HepG2 (cell line): Measurements from ENCODE around the gene RBBP6. TPM values are rescaled to one million over a fixed set of nuclear protein-coding genes. Genes with fewer than 3 reads are reported as not detected.

Source experiments
- ARNT2 ChIP-seq: sonication (generic); formaldehyde crosslinking; IDR thresholded peaks from 2 replicates; pipeline ENCODE4 v1.8.0; 2022; ENCODE audit warnings: mild to moderate bottlenecking, low read depth, missing genetic modification reagents, moderate library complexity
- DPF2 ChIP-seq: sonication (generic); formaldehyde crosslinking; IDR thresholded peaks from 2 replicates; pipeline ENCODE4 v1.4.0; 2020; ENCODE audit warnings: mild to moderate bottlenecking, low read depth, missing genetic modification reagents, borderline replicate concordance
- FIP1L1 ChIP-seq: fragments of 200-400 bp; formaldehyde crosslinking; IDR thresholded peaks from 2 replicates; pipeline ENCODE4 v1.6.1; 2018; ENCODE audit warnings: low read depth, mild to moderate bottlenecking, low read length, moderate library complexity, borderline replicate concordance; ENCODE audit not compliant: insufficient read depth
- FOXK2 ChIP-seq: fragments of 450-650 bp; IDR thresholded peaks from 2 replicates; pipeline ENCODE4 v1.6.1; 2016
- KDM5B ChIP-seq: sonication (generic); formaldehyde crosslinking; IDR thresholded peaks from 2 replicates; pipeline ENCODE4 v1.4.0; 2020; ENCODE audit warnings: missing genetic modification reagents, mild to moderate bottlenecking, borderline replicate concordance
- MAF1 ChIP-seq: sonication (generic); formaldehyde crosslinking; IDR thresholded peaks from 2 replicates; pipeline ENCODE4 v1.5.0; 2020; ENCODE audit warnings: missing genetic modification reagents, borderline replicate concordance
- PLRG1 ChIP-seq: fragments of 450-650 bp; conservative IDR thresholded peaks from 2 replicates; pipeline ENCODE4 v1.6.1; 2016
- SIX4 ChIP-seq: sonication (generic); formaldehyde crosslinking; IDR thresholded peaks from 2 replicates; pipeline ENCODE4 v1.4.0; 2020; ENCODE audit warnings: missing genetic modification reagents
- TSC22D2 ChIP-seq: sonication (generic); formaldehyde crosslinking; IDR thresholded peaks from 2 replicates; pipeline ENCODE4 v1.5.1; 2020; ENCODE audit warnings: missing genetic modification reagents, mild to moderate bottlenecking, borderline replicate concordance
- ZBTB42 ChIP-seq: sonication (generic); formaldehyde crosslinking; IDR thresholded peaks from 2 replicates; pipeline ENCODE4 v1.5.0; 2020; ENCODE audit warnings: mild to moderate bottlenecking, missing genetic modification reagents
- ZBTB8A ChIP-seq: sonication (generic); formaldehyde crosslinking; IDR thresholded peaks from 2 replicates; pipeline ENCODE4 v1.4.0; 2020; ENCODE audit warnings: mild to moderate bottlenecking, low read depth, missing genetic modification reagents, borderline replicate concordance
- ZNF382 ChIP-seq: sonication (generic); formaldehyde crosslinking; IDR thresholded peaks from 2 replicates; pipeline ENCODE4 v1.5.0; 2020; ENCODE audit warnings: missing genetic modification reagents, mild to moderate bottlenecking, borderline replicate concordance
- ZNF558 ChIP-seq: sonication (generic); formaldehyde crosslinking; IDR thresholded peaks from 2 replicates; pipeline ENCODE4 v1.9.0; 2022; ENCODE audit warnings: mild to moderate bottlenecking, missing genetic modification reagents, borderline replicate concordance
- ZNF619 ChIP-seq: sonication (generic); formaldehyde crosslinking; IDR thresholded peaks from 2 replicates; pipeline ENCODE4 v1.4.0; 2020; ENCODE audit warnings: mild to moderate bottlenecking, missing genetic modification reagents
- ZNF773 ChIP-seq: sonication (generic); formaldehyde crosslinking; IDR thresholded peaks from 2 replicates; pipeline ENCODE4 v1.4.0; 2020; ENCODE audit warnings: missing genetic modification reagents, borderline replicate concordance
- ZNF781 ChIP-seq: sonication (generic); formaldehyde crosslinking; IDR thresholded peaks from 2 replicates; pipeline ENCODE4 v1.5.1; 2020; ENCODE audit warnings: borderline replicate concordance, mild to moderate bottlenecking, missing genetic modification reagents; ENCODE audit errors: not compliant biosample characterization
- ZNF782 ChIP-seq: sonication (generic); formaldehyde crosslinking; IDR thresholded peaks from 2 replicates; pipeline ENCODE4 v1.4.0; 2020; ENCODE audit warnings: missing genetic modification reagents, mild to moderate bottlenecking, borderline replicate concordance
- polyA plus RNA-seq, 8 experiments: library from polyadenylated mRNA; depleted of rRNA in 3 of 8; stranded (reverse) in 7 of 8; unstranded in 1 of 8; fragments of >200 nt; fragmentation: Illumina TruSeq in 4 of 8; extraction: Trizol in 4 of 8; gene quantifications; 2 replicates each; pipeline versions ENCODE4 v1.2.1 to v1.2.3, GENCODE V29; 2011 to 2016; ENCODE audit warnings: low read depth in 4 of 8, missing spikeins in 1 of 8, mixed read lengths in 1 of 8; ENCODE audit not compliant: insufficient read depth in 1 of 8
- total RNA-seq, 5 experiments: library from RNA; depleted of rRNA; stranded (reverse); fragments of >200 nt; fragmentation: Illumina TruSeq; extraction: Trizol; gene quantifications; 2 replicates each; pipeline ENCODE4 v1.2.3, GENCODE V29; 2016; ENCODE audit warnings: low read depth in 1 of 5
- TF ChIP-seq, protein P1 (sequence below): sonication (generic); formaldehyde crosslinking; conservative IDR thresholded peaks from 2 replicates; pipeline ENCODE4 v1.4.0; 2020; ENCODE audit warnings: missing genetic modification reagents
- TF ChIP-seq, protein P2 (sequence below): sonication (generic); formaldehyde crosslinking; IDR thresholded peaks from 2 replicates; pipeline ENCODE4 v1.5.0; 2020; ENCODE audit warnings: mild to moderate bottlenecking, low read depth, missing genetic modification reagents, borderline replicate concordance
- TF ChIP-seq, protein P3 (sequence below): sonication (generic); formaldehyde crosslinking; IDR thresholded peaks from 2 replicates; pipeline ENCODE4 v1.4.0; 2020; ENCODE audit warnings: mild to moderate bottlenecking, missing genetic modification reagents
- TF ChIP-seq, protein P4 (sequence below): IDR thresholded peaks from 2 replicates; pipeline ENCODE4 v1.6.1; 2016; ENCODE audit warnings: missing compliant biosample characterization, missing genetic modification reagents, borderline replicate concordance
- TF ChIP-seq, protein P5 (sequence below): sonication (generic); formaldehyde crosslinking; IDR thresholded peaks from 2 replicates; pipeline ENCODE4 v1.5.0; 2020; ENCODE audit warnings: mild to moderate bottlenecking, missing genetic modification reagents

The RBBP6 gene
- total and polyA plus RNA-seq, 2 of the 13 experiments (the other 11 are each of a cell fraction or from before 2014, with no cell fraction given): 37.1 to 70.9 TPM

DNA sequence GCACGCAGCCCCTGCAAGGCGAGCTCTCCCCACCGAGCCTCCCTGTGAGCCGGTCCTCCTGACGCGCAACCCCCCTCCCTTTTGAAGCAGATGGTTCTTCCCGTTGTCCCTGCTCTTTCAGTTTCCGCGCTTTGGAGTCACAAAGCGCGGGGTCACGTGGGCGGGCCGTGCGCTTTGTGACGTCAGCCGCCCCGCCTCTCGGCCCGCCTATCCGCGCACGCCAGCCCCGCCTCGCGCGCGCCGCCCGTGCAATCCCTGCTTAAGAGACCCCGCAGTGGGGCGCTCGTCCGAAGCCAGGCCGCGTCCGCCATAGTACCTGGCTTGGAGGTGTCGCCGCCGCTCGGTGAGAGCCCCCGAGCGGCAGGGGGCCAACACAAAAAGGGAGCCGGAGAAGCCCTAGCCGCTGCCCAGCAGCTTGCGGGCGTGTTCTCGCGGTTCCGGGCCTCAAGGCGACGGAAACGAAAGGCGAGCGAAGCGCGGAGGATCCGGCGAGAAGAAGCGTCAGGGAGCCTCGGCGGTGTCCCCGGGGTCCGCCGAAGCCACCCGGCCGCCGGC, at the start of gene RBBP6 (continued):
- TF ChIP-seq, protein P1, sequence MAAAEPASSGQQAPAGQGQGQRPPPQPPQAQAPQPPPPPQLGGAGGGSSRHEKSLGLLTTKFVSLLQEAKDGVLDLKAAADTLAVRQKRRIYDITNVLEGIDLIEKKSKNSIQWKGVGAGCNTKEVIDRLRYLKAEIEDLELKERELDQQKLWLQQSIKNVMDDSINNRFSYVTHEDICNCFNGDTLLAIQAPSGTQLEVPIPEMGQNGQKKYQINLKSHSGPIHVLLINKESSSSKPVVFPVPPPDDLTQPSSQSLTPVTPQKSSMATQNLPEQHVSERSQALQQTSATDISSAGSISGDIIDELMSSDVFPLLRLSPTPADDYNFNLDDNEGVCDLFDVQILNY: peak; percentile 86
- TF ChIP-seq TSC22D2 (CRISPR knock-in tag): peak; percentile 98
- peak; percentile 40; the same call in 1 of the 2 replicates for TF ChIP-seq ZBTB42 (CRISPR knock-in tag)
- TF ChIP-seq ZNF558 (CRISPR knock-in tag): 0 out of 2 replicates have a peak, but pooled peaks have one; percentile 93
- TF ChIP-seq, protein P2, sequence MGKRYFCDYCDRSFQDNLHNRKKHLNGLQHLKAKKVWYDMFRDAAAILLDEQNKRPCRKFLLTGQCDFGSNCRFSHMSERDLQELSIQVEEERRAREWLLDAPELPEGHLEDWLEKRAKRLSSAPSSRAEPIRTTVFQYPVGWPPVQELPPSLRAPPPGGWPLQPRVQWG: no peak
- peak; percentile 81; the same call in 1 of the 2 replicates for TF ChIP-seq KDM5B (CRISPR knock-in tag)
- peak; percentile 70; the same call in 1 of the 2 replicates for TF ChIP-seq FIP1L1
- TF ChIP-seq, protein P3, sequence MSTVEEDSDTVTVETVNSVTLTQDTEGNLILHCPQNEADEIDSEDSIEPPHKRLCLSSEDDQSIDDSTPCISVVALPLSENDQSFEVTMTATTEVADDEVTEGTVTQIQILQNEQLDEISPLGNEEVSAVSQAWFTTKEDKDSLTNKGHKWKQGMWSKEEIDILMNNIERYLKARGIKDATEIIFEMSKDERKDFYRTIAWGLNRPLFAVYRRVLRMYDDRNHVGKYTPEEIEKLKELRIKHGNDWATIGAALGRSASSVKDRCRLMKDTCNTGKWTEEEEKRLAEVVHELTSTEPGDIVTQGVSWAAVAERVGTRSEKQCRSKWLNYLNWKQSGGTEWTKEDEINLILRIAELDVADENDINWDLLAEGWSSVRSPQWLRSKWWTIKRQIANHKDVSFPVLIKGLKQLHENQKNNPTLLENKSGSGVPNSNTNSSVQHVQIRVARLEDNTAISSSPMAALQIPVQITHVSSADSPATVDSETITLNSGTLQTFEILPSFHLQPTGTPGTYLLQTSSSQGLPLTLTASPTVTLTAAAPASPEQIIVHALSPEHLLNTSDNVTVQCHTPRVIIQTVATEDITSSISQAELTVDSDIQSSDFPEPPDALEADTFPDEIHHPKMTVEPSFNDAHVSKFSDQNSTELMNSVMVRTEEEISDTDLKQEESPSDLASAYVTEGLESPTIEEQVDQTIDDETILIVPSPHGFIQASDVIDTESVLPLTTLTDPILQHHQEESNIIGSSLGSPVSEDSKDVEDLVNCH (CRISPR knock-in tag): no peak; the same call in 1 of the 2 replicates
- no peak for TF ChIP-seq ZNF382 (CRISPR knock-in tag)
- TF ChIP-seq, protein P4, sequence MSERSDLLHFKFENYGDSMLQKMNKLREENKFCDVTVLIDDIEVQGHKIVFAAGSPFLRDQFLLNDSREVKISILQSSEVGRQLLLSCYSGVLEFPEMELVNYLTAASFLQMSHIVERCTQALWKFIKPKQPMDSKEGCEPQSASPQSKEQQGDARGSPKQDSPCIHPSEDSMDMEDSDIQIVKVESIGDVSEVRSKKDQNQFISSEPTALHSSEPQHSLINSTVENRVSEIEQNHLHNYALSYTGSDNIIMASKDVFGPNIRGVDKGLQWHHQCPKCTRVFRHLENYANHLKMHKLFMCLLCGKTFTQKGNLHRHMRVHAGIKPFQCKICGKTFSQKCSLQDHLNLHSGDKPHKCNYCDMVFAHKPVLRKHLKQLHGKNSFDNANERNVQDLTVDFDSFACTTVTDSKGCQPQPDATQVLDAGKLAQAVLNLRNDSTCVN: peak; percentile 70; the same call in 1 of the 2 replicates
- no peak for TF ChIP-seq PLRG1
- TF ChIP-seq ZNF619 (CRISPR knock-in tag): peak; percentile 39; the same call in 1 of the 2 replicates
- peak; percentile 96 for TF ChIP-seq FOXK2
- no peak for TF ChIP-seq ZNF781 (CRISPR knock-in tag)
- no peak for TF ChIP-seq DPF2
- peak; percentile 82 for TF ChIP-seq SIX4
- TF ChIP-seq MAF1 (CRISPR knock-in tag): 0 out of 2 replicates have a peak, but pooled peaks have one; percentile 7
- TF ChIP-seq ZNF773 (CRISPR knock-in tag): no peak; the same call in 1 of the 2 replicates
- TF ChIP-seq ARNT2 (CRISPR knock-in tag): peak; percentile 46; the same call in 1 of the 2 replicates
- peak; percentile 87; the same call in 1 of the 2 replicates for TF ChIP-seq ZBTB8A
- TF ChIP-seq ZNF782: peak; percentile 33; the same call in 1 of the 2 replicates
- TF ChIP-seq, protein P5, sequence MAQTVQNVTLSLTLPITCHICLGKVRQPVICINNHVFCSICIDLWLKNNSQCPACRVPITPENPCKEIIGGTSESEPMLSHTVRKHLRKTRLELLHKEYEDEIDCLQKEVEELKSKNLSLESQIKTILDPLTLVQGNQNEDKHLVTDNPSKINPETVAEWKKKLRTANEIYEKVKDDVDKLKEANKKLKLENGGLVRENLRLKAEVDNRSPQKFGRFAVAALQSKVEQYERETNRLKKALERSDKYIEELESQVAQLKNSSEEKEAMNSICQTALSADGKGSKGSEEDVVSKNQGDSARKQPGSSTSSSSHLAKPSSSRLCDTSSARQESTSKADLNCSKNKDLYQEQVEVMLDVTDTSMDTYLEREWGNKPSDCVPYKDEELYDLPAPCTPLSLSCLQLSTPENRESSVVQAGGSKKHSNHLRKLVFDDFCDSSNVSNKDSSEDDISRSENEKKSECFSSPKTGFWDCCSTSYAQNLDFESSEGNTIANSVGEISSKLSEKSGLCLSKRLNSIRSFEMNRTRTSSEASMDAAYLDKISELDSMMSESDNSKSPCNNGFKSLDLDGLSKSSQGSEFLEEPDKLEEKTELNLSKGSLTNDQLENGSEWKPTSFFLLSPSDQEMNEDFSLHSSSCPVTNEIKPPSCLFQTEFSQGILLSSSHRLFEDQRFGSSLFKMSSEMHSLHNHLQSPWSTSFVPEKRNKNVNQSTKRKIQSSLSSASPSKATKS (CRISPR knock-in tag): 0 out of 2 replicates have a peak, but pooled peaks have one; percentile 3
